GM12892 (cell line): ENCODE measurements around the gene RIC8A.

ENCODE experiments used
- POLR2A ChIP-seq: IDR thresholded peaks from 2 replicates; pipeline ENCODE4 v1.6.1; 2011; ENCODE audit warnings: low read depth, low read length, control low read depth
- POLR2AphosphoS5 ChIP-seq: IDR thresholded peaks from 2 replicates; pipeline ENCODE4 v1.6.1; 2011; ENCODE audit warnings: low read depth, low read length, control low read depth
- TAF1 ChIP-seq: IDR thresholded peaks from 2 replicates; pipeline ENCODE4 v1.6.1; 2011; ENCODE audit warnings: low read depth, mild to moderate bottlenecking, control low read depth, low read length, borderline replicate concordance

DNA sequence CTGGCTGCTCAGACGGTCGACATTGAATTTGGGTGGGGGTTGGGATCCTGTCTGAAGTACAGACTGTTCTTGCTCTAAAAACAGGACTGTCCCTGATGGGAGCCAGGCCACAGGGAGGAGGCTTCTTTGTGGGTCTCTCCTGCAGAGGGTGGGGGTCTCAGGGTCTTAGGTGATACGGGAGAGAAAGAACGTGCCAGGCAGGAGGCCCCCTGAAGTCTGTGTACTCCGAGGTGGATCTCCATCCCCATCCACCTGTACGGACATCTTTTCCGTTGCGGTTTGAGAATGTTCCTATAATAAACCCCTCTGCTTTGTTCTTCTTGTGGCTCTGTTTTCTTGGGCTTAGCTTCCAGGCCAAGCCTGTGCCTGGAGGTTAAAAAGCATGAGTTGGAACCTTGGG, 45.2 kb downstream of the RIC8A start:
- TF ChIP-seq POLR2A = no peak
- TF ChIP-seq POLR2AphosphoS5 = no peak
- no peak for TF ChIP-seq TAF1
